HEK293 (cell line): ENCODE measurements around the gene SGSM2.

Experiments
- CTCF ChIA-PET: fragments of 350-600 bp; formaldehyde crosslinking; extraction: SDS; loops from one replicate; lab custom pipeline; 2021; ENCODE audit warnings: antibody characterized with exemption; lab: Yijun Ruan, JAX
- POLR2A ChIA-PET: fragments of 300-600 bp; formaldehyde crosslinking; extraction: SDS; loops from one replicate; lab custom pipeline; 2020; ENCODE audit warnings: antibody characterized with exemption, inconsistent platforms; lab: Yijun Ruan, JAX
- H3K27ac ChIP-seq: fragments of 200-500 bp; sonication (Bioruptor generic); 2 replicates; pipeline ENCODE4 v1.5.1; 2014; ENCODE audit warnings: low read depth, low read length, control low read depth, inconsistent platforms; ENCODE audit errors: extremely low read depth
- H3K36me3 ChIP-seq, 2 experiments: fragments of 200-500 bp in 1 of 2; sonication (Bioruptor generic) in 1 of 2; 1 replicate in 1 of 2; 2 replicates in 1 of 2; pipeline ENCODE4 v1.5.1; 2014 to 2017; ENCODE audit warnings: inconsistent platforms in 2 of 2, low read length in 2 of 2; ENCODE audit not compliant: control insufficient read depth in 2 of 2, insufficient read depth in 1 of 2
- H3K4me1 ChIP-seq: fragments of 200-500 bp; sonication (Bioruptor generic); 2 replicates; pipeline ENCODE4 v1.5.1; 2014; ENCODE audit warnings: mild to moderate bottlenecking, low read length, inconsistent platforms; ENCODE audit not compliant: control insufficient read depth, insufficient read depth
- H3K4me3 ChIP-seq: 2 replicates; pipeline ENCODE4 v1.5.1; 2011; ENCODE audit warnings: low read depth, mild to moderate bottlenecking, control low read depth, low read length, moderate library complexity
- H3K9me3 ChIP-seq: fragments of 200-500 bp; sonication (Bioruptor generic); 2 replicates; pipeline ENCODE4 v1.5.1; 2014; ENCODE audit warnings: low read depth, low read length, inconsistent platforms; ENCODE audit not compliant: control insufficient read depth, insufficient read depth
- HOXA7 ChIP-seq: sonication (generic); formaldehyde crosslinking; IDR thresholded peaks from 2 replicates; pipeline ENCODE4 v1.8.1; 2022; ENCODE audit warnings: missing genetic modification reagents, borderline replicate concordance
- KLF10 ChIP-seq: fragments of 450-650 bp; IDR thresholded peaks from 2 replicates; pipeline ENCODE4 v1.5.1; 2018; ENCODE audit warnings: missing biosample characterization, mild to moderate bottlenecking, missing genetic modification characterization
- PRDM1 ChIP-seq: fragments of 450-650 bp; formaldehyde crosslinking; IDR thresholded peaks from 2 replicates; pipeline ENCODE4; 2016; ENCODE audit warnings: missing biosample characterization, missing genetic modification characterization
- WT1 ChIP-seq: fragments of 450-650 bp; formaldehyde crosslinking; IDR thresholded peaks from 2 replicates; pipeline ENCODE4 v1.5.1; 2016; ENCODE audit warnings: missing biosample characterization, missing genetic modification characterization
- ZBTB49 ChIP-seq: fragments of 450-650 bp; formaldehyde crosslinking; IDR thresholded peaks from 2 replicates; pipeline ENCODE4 v1.5.1; 2016; ENCODE audit warnings: missing biosample characterization, missing genetic modification characterization, low read depth
- ZFHX2 ChIP-seq: fragments of 450-650 bp; formaldehyde crosslinking; conservative IDR thresholded peaks from 2 replicates; pipeline ENCODE4 v1.5.1; 2016; ENCODE audit warnings: missing biosample characterization, missing genetic modification characterization
- ZNF114 ChIP-seq: fragments of 450-650 bp; formaldehyde crosslinking; IDR thresholded peaks from 2 replicates; pipeline ENCODE4 v1.5.0; 2017; ENCODE audit warnings: missing biosample characterization, missing genetic modification characterization
- ZNF335 ChIP-seq: fragments of 450-650 bp; formaldehyde crosslinking; conservative IDR thresholded peaks from 2 replicates; pipeline ENCODE4 v1.5.1; 2016; ENCODE audit warnings: missing biosample characterization, missing genetic modification characterization
- ZNF341 ChIP-seq: fragments of 450-650 bp; formaldehyde crosslinking; IDR thresholded peaks from 2 replicates; pipeline ENCODE4; 2016; ENCODE audit warnings: low read depth, missing biosample characterization, missing genetic modification characterization
- ZNF394 ChIP-seq: fragments of 450-650 bp; formaldehyde crosslinking; IDR thresholded peaks from 2 replicates; pipeline ENCODE4 v1.5.1; 2016; ENCODE audit warnings: missing biosample characterization, missing genetic modification characterization, mild to moderate bottlenecking, moderate library complexity, borderline replicate concordance
- ZNF521 ChIP-seq: fragments of 450-650 bp; formaldehyde crosslinking; IDR thresholded peaks from 2 replicates; pipeline ENCODE4 v1.5.1; 2017; ENCODE audit warnings: missing biosample characterization, mild to moderate bottlenecking, missing genetic modification characterization
- ZNF549 ChIP-seq: fragments of 450-650 bp; IDR thresholded peaks from 2 replicates; pipeline ENCODE4 v1.5.1; 2018; ENCODE audit warnings: missing biosample characterization, missing genetic modification characterization, mild to moderate bottlenecking, inconsistent platforms, moderate library complexity
- ZNF624 ChIP-seq: fragments of 450-650 bp; formaldehyde crosslinking; IDR thresholded peaks from 2 replicates; pipeline ENCODE4 v1.5.1; 2017; ENCODE audit warnings: missing biosample characterization, missing genetic modification characterization
- ZNF654 ChIP-seq: fragments of 450-650 bp; formaldehyde crosslinking; IDR thresholded peaks from 2 replicates; pipeline ENCODE4 v1.5.1; 2016; ENCODE audit warnings: low read depth, missing biosample characterization, missing genetic modification characterization
- ZNF664 ChIP-seq: fragments of 450-650 bp; formaldehyde crosslinking; IDR thresholded peaks from 2 replicates; pipeline ENCODE4 v1.5.1; 2016; ENCODE audit warnings: missing biosample characterization, missing genetic modification characterization
- ZNF707 ChIP-seq: fragments of 450-650 bp; formaldehyde crosslinking; IDR thresholded peaks from 2 replicates; pipeline ENCODE4 v1.5.1; 2016; ENCODE audit warnings: missing biosample characterization, missing genetic modification characterization
- ZNF777 ChIP-seq: fragments of 450-650 bp; formaldehyde crosslinking; IDR thresholded peaks from 2 replicates; pipeline ENCODE4 v1.5.1; 2017; ENCODE audit warnings: missing biosample characterization, missing genetic modification characterization, borderline replicate concordance
- ZSCAN18 ChIP-seq: fragments of 450-650 bp; formaldehyde crosslinking; IDR thresholded peaks from 2 replicates; pipeline ENCODE4 v1.5.1; 2016; ENCODE audit warnings: missing biosample characterization, missing genetic modification characterization
- ZSCAN30 ChIP-seq: fragments of 450-650 bp; IDR thresholded peaks from 2 replicates; pipeline ENCODE4 v1.5.1; 2018; ENCODE audit warnings: missing biosample characterization, mild to moderate bottlenecking, missing genetic modification characterization, moderate library complexity
- TF ChIP-seq, protein P1 (sequence below): fragments of 450-650 bp; formaldehyde crosslinking; IDR thresholded peaks from 2 replicates; pipeline ENCODE4 v1.5.1; 2016; ENCODE audit warnings: missing biosample characterization, missing genetic modification characterization
- TF ChIP-seq, protein P2 (sequence below): fragments of 450-650 bp; formaldehyde crosslinking; IDR thresholded peaks from 2 replicates; pipeline ENCODE4 v1.5.1; 2016; ENCODE audit warnings: missing biosample characterization, missing genetic modification characterization
- TF ChIP-seq, protein P3 (sequence below): fragments of 450-650 bp; formaldehyde crosslinking; IDR thresholded peaks from 2 replicates; pipeline ENCODE4 v1.5.1; 2017; ENCODE audit warnings: missing biosample characterization, missing genetic modification characterization

The SGSM2 gene

DNA sequence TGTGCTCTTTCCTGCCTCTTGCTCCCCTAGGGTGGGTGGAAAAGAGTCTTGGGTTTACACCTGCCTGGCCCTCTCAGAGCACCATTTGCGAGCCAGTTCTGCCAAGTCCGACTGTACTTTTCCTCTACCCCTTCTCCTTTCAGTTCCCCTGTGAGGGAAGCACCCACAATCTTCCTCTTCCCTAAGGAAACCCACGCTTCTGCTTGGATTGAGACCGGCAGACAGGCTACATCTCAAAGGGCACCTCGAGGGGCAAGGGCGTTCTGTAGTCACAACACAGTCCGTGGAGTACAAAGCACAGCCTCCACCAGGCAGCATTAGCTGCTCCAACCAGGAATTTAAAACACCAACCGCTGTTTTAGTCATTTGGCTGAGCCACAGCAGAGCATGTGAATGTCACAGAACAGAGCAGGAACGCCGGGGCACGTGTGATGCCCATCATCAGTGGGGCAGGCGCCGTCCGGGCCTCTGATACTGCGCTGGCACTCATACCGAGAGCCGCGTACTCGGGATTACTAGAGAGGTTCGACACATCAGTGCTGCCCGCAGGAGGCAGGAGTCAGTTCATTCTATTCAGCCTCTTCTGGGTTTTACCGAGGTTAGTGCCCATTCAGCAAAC lies 77.3 kb downstream of the SGSM2 start:
- Histone ChIP-seq H3K9me3 (no peaks in the 10 kb centered on the region), H3K36me3 (peaks cover 17 to 43% of the 10 kb centered on the region in 2 experiments; a peak in 2 of 3 replicates), H3K4me3 (no peak overlapping the region), H3K4me1 (no peaks in the 10 kb centered on the region), H3K27ac (no peak overlapping the region)
- ChIA-PET POLR2A (interaction anchor here (0.6 to 3.1 kb wide), 4 partner anchors 17 to 96 kb away, joined by 3 to 42 read pairs (median 6); partner anchors contain the start of gene METTL16), CTCF (interaction anchor here (1.0 to 6.3 kb wide), 3 partner anchors 11 to 32 kb away, joined by 4 to 470 read pairs (median 75); no protein-coding TSS in a partner anchor)
- TF ChIP-seq ZNF335 (tag by site-specific recombination) (no peak), ZNF624 (no peak), ZFHX2 (tag by site-specific recombination) (no peak), ZSCAN30 (tag by site-specific recombination) (no peak), ZSCAN18 (tag by site-specific recombination) (no peak), PRDM1 (tag by site-specific recombination) (no peak), ZNF341 (tag by site-specific recombination) (no peak), ZNF114 (tag by site-specific recombination) (no peak), ZNF521 (tag by site-specific recombination) (no peak), ZNF707 (tag by site-specific recombination) (no peak)
- TF ChIP-seq, protein P1, sequence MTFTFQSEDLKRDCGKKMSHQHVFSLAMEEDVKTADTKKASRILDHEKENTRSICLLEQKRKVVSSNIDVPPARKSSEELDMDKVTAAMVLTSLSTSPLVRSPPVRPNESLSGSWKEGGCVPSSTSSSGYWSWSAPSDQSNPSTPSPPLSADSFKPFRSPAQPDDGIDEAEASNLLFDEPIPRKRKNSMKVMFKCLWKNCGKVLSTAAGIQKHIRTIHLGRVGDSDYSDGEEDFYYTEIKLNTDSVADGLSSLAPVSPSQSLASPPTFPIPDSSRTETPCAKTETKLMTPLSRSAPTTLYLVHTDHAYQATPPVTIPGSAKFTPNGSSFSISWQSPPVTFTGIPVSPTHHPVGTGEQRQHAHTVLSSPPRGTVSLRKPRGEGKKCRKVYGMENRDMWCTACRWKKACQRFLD (tag by site-specific recombination): no peak
- TF ChIP-seq, protein P2, sequence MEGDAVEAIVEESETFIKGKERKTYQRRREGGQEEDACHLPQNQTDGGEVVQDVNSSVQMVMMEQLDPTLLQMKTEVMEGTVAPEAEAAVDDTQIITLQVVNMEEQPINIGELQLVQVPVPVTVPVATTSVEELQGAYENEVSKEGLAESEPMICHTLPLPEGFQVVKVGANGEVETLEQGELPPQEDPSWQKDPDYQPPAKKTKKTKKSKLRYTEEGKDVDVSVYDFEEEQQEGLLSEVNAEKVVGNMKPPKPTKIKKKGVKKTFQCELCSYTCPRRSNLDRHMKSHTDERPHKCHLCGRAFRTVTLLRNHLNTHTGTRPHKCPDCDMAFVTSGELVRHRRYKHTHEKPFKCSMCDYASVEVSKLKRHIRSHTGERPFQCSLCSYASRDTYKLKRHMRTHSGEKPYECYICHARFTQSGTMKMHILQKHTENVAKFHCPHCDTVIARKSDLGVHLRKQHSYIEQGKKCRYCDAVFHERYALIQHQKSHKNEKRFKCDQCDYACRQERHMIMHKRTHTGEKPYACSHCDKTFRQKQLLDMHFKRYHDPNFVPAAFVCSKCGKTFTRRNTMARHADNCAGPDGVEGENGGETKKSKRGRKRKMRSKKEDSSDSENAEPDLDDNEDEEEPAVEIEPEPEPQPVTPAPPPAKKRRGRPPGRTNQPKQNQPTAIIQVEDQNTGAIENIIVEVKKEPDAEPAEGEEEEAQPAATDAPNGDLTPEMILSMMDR (tag by site-specific recombination): no peak

- H3K27ac ChIP-seq: no peak overlapping the region
- TF ChIP-seq ZNF394 (tag by site-specific recombination) (no peak), KLF10 (tag by site-specific recombination) (no peak), ZNF654 (tag by site-specific recombination) (no peak), HOXA7 (CRISPR knock-in tag) (no peak), ZBTB49 (tag by site-specific recombination) (no peak), ZNF549 (no peak), WT1 (no peak), ZNF777 (tag by site-specific recombination) (no peak), ZNF664 (no peak)
- TF ChIP-seq, protein P3, sequence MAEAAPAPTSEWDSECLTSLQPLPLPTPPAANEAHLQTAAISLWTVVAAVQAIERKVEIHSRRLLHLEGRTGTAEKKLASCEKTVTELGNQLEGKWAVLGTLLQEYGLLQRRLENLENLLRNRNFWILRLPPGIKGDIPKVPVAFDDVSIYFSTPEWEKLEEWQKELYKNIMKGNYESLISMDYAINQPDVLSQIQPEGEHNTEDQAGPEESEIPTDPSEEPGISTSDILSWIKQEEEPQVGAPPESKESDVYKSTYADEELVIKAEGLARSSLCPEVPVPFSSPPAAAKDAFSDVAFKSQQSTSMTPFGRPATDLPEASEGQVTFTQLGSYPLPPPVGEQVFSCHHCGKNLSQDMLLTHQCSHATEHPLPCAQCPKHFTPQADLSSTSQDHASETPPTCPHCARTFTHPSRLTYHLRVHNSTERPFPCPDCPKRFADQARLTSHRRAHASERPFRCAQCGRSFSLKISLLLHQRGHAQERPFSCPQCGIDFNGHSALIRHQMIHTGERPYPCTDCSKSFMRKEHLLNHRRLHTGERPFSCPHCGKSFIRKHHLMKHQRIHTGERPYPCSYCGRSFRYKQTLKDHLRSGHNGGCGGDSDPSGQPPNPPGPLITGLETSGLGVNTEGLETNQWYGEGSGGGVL (tag by site-specific recombination): no peak
Observed at GRCh38 chr17:2415081-2415480, 77.8 kb downstream of the SGSM2 start.

More at GRCh38 chr17:2415081-2415480, 77.8 kb downstream of the SGSM2 start:
- ChIA-PET POLR2A (interaction anchor here (0.6 to 3.1 kb wide), 7 partner anchors 15 to 96 kb away, joined by 3 to 42 read pairs (median 7); partner anchors contain the start of genes METTL16 and SGSM2), CTCF (interaction anchor here (0.6 to 6.3 kb wide), 20 partner anchors 10 to 371 kb away, joined by 3 to 470 read pairs (median 10); partner anchors contain the start of genes HIC1 and METTL16)
- Histone ChIP-seq H3K4me3 (no peak overlapping the region), H3K36me3 (peaks cover 17 to 48% of the 10 kb centered on the region in 2 experiments; a peak in 2 of 3 replicates), H3K9me3 (no peaks in the 10 kb centered on the region), H3K4me1 (no peaks in the 10 kb centered on the region)
